Measurements from ENCODE around the gene TH. TPM values are rescaled to one million over a fixed set of nuclear protein-coding genes. Genes with fewer than 3 reads are reported as not detected.

Gene TH
- total RNA-seq, 1 donor: not detected

DNA sequence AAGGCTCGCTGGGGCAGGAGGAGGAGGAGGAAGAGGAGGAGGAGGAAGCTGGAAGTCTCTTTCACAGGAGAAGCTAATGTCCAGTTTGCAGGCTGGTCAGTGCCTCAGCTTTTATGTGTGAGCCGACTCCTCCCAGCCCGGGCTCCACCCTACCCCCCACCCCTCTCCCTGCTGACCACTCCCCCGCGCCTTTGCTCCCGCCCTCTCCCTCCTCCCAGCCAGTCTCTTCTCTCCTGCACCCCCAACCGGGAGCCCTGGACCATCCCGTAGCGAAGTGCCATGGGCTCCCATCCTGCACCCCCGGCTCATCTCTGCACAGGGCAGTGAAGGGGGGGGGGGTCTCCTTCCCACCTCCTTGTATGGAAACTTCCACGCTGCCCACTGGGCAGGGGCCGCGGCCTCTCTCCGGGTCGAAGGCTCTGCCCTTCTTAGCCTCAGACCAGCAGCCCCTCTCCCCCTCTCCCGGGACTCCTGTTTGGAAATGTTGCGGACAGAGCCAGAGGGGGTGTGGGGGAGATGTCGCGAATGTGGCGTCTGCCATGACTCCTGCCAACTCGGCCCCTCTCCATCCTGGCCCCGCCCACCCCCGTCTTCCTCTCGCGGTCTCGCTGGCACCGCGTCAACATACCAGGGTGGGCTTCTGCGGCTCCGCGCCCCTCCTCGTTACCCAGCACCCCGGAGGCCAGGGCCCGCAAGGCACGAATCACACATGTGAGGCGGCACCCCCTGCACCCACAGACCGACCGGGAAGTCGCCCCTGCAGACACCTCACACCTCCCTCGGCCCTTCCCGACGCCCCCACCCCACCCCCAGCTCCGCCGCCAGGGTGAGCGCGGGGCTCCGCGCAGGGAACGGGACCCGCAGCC, 34.2 kb downstream of the TH start:
- peaks cover 4% of the 10 kb centered on the region for H3K4me1 ChIP-seq (ENCODE audit: insufficient read depth, low read length)
- H4K20me1 ChIP-seq (ENCODE audit: insufficient read depth, low read length): peaks cover 1% of the 10 kb centered on the region
- H3K36me3 ChIP-seq (ENCODE audit: insufficient read depth, low read length): no peaks in the 10 kb centered on the region
- no peaks in the 10 kb centered on the region for H3K79me2 ChIP-seq (ENCODE audit: insufficient read depth, low read length)
- TF ChIP-seq, protein P1, sequence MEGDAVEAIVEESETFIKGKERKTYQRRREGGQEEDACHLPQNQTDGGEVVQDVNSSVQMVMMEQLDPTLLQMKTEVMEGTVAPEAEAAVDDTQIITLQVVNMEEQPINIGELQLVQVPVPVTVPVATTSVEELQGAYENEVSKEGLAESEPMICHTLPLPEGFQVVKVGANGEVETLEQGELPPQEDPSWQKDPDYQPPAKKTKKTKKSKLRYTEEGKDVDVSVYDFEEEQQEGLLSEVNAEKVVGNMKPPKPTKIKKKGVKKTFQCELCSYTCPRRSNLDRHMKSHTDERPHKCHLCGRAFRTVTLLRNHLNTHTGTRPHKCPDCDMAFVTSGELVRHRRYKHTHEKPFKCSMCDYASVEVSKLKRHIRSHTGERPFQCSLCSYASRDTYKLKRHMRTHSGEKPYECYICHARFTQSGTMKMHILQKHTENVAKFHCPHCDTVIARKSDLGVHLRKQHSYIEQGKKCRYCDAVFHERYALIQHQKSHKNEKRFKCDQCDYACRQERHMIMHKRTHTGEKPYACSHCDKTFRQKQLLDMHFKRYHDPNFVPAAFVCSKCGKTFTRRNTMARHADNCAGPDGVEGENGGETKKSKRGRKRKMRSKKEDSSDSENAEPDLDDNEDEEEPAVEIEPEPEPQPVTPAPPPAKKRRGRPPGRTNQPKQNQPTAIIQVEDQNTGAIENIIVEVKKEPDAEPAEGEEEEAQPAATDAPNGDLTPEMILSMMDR (IDR thresholded peaks at IDR 0.05; ENCODE audit: extremely low read depth, low read depth, low read length): no peak
- peak overlapping the region; percentile 33 for H3K4me3 ChIP-seq (ENCODE audit: insufficient read depth, low read length)
- peaks cover 61% of the 10 kb centered on the region for H3K27me3 ChIP-seq (ENCODE audit: insufficient read depth, low read length)
- DNase-seq (ENCODE audit: insufficient read length, low spot score, missing footprints): peak; percentile 99
- H3K27ac ChIP-seq (ENCODE audit: low read depth, low read length): no peak overlapping the region
- H2AFZ ChIP-seq (ENCODE audit: low read length): no peak overlapping the region
- no peak overlapping the region for H3K4me2 ChIP-seq (ENCODE audit: insufficient read depth, low read length)
- no peaks in the 10 kb centered on the region for H3K9me3 ChIP-seq (ENCODE audit: low read depth, low read length)

DNA sequence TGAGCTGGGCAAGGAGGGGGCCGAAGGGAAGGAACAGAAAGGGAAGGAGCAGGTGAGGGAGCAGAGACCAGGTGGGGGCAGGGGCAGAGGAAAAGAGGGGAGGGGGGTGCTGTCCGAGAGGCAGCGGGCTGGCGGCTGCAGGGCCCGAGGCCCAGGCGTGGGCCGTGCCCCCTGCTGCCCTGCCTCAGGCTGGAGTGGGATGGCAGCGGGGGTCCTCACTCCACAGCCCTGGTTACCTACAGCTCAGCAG, 34.7 kb downstream of the TH start:
- Histone ChIP-seq H3K4me2 (ENCODE audit: insufficient read depth, low read length) (no peak overlapping the region), H3K36me3 (ENCODE audit: insufficient read depth, low read length) (no peaks in the 10 kb centered on the region), H3K9me3 (ENCODE audit: low read depth, low read length) (no peaks in the 10 kb centered on the region), H2AFZ (ENCODE audit: low read length) (no peak overlapping the region), H3K4me1 (ENCODE audit: insufficient read depth, low read length) (no peaks in the 10 kb centered on the region), H3K4me3 (ENCODE audit: insufficient read depth, low read length) (peak overlapping the region; percentile 33), H3K79me2 (ENCODE audit: insufficient read depth, low read length) (no peaks in the 10 kb centered on the region), H3K27ac (ENCODE audit: low read depth, low read length) (no peak overlapping the region), H3K27me3 (ENCODE audit: insufficient read depth, low read length) (peaks cover 55% of the 10 kb centered on the region), H4K20me1 (ENCODE audit: insufficient read depth, low read length) (no peaks in the 10 kb centered on the region)
- DNase-seq (ENCODE audit: insufficient read length, low spot score, missing footprints): no peak
- TF ChIP-seq, protein P1 (IDR thresholded peaks at IDR 0.05; ENCODE audit: extremely low read depth, low read depth, low read length): no peak

DNA sequence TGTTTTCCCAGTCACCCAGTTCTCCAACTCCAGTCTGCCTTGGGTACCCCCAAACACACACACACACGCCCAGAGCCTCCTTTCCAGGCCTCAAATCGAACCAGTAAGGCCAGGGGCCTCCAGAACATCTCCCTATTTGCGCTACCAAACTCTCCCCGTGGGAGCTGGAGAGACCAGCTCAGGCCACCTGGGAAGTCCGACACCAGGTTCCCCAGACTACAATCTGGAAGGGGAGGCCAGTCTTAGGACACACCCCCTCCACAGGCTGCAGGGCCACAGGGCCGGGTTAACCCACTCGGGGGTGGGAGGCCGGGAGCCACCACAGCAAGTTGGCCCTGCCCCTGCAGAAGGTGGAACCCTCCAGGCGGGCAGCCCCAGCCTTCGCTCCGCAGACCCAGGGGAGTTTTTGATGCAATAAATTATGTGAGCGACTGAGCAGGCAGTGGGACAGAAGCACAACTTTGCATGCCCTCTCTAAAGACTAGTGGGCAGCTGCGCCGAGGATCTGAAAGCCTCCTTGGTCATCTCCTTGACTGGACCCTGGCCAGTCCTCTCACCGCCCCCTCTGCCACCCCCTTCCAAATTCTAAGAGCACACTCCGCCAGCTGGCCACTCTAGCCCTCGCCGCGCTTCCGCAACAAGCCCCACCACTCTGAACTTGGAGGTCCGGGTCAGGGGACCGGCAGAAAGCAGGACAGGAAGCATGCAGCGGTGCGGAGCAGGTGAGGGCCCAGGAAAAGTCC, 35.2 kb downstream of the TH start:
- Histone ChIP-seq H4K20me1 (ENCODE audit: insufficient read depth, low read length) (no peaks in the 10 kb centered on the region), H3K79me2 (ENCODE audit: insufficient read depth, low read length) (no peaks in the 10 kb centered on the region), H3K9me3 (ENCODE audit: low read depth, low read length) (no peaks in the 10 kb centered on the region), H3K4me1 (ENCODE audit: insufficient read depth, low read length) (no peaks in the 10 kb centered on the region), H3K36me3 (ENCODE audit: insufficient read depth, low read length) (no peaks in the 10 kb centered on the region), H3K4me3 (ENCODE audit: insufficient read depth, low read length) (peak overlapping the region; percentile 33), H2AFZ (ENCODE audit: low read length) (no peak overlapping the region), H3K27ac (ENCODE audit: low read depth, low read length) (no peak overlapping the region), H3K27me3 (ENCODE audit: insufficient read depth, low read length) (peaks cover 50% of the 10 kb centered on the region), H3K4me2 (ENCODE audit: insufficient read depth, low read length) (no peak overlapping the region)
- DNase-seq (ENCODE audit: insufficient read length, low spot score, missing footprints): no peak
- TF ChIP-seq, protein P1 (IDR thresholded peaks at IDR 0.05; ENCODE audit: extremely low read depth, low read depth, low read length): no peak

DNA sequence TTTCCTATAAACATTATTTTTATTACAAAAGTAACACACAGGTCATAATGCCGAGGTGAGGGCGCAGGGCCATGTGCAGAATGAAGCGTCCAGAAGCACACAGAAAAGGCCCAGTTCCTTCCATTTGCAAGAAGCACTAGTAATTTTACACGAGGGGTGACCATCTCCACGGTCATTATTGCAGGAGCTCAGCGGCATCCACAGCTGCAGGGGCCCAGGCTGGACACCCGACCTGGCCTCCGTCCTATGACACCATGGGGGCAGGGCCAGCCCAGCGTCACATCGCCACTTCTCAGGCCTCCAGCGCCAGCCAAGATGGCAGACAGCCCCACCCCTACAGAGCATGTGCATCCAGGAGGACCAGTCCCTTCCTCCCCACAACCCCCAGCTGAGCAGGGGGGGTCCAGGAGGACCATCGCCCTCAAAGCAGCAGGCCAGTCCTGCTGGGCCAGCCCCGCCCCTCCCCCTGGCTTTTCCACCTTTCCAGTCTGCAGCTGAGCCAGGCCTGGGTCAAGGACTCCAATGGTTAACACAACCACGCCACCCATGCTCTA, 35.9 kb downstream of the TH start:
- H3K4me2 ChIP-seq (ENCODE audit: insufficient read depth, low read length): no peak overlapping the region
- H3K27me3 ChIP-seq (ENCODE audit: insufficient read depth, low read length): peaks cover 44% of the 10 kb centered on the region
- TF ChIP-seq, protein P1 (IDR thresholded peaks at IDR 0.05; ENCODE audit: extremely low read depth, low read depth, low read length): no peak
- H3K27ac ChIP-seq (ENCODE audit: low read depth, low read length): no peak overlapping the region
- no peak for DNase-seq (ENCODE audit: insufficient read length, low spot score, missing footprints)
- no peaks in the 10 kb centered on the region for H3K4me1 ChIP-seq (ENCODE audit: insufficient read depth, low read length)
- H2AFZ ChIP-seq (ENCODE audit: low read length): no peak overlapping the region
- H3K9me3 ChIP-seq (ENCODE audit: low read depth, low read length): no peaks in the 10 kb centered on the region
- H3K4me3 ChIP-seq (ENCODE audit: insufficient read depth, low read length): no peak overlapping the region
- no peaks in the 10 kb centered on the region for H4K20me1 ChIP-seq (ENCODE audit: insufficient read depth, low read length)
- no peaks in the 10 kb centered on the region for H3K36me3 ChIP-seq (ENCODE audit: insufficient read depth, low read length)
- H3K79me2 ChIP-seq (ENCODE audit: insufficient read depth, low read length): no peaks in the 10 kb centered on the region

Measured in osteoblast (primary cell).